H1 (cell line): ENCODE data around the gene CDK5RAP2. TPM values are rescaled to one million over a fixed set of nuclear protein-coding genes. Genes with fewer than 3 reads are reported as not detected.

Experiments used
- CTCF ChIA-PET: fragments of 300-600 bp; sonication (Branson Sonifier 250); formaldehyde crosslinking; loops from one replicate; lab custom pipeline; 2021; ENCODE audit not compliant: partially characterized antibody; lab: Charles Lee
- POLR2A ChIA-PET: fragments of 300-600 bp; sonication (Branson Sonifier 250); formaldehyde crosslinking; loops from one replicate; lab custom pipeline; 2021; ENCODE audit warnings: inconsistent platforms; ENCODE audit not compliant: partially characterized antibody; lab: Charles Lee
- DNase-seq, 2 experiments: peaks; one replicate each; pipeline versions ENCODE4 v3.0.0 to v3.0.0-alpha.2; 2010 to 2022; ENCODE audit warnings: low spot score in 2 of 2, low read depth in 1 of 2, mixed read lengths in 1 of 2
- FAIRE-seq: peaks from 2 replicates; lab custom pipeline; 2011; peaks lifted over from hg19 to GRCh38; lab: Jason Lieb, UNC
- H2AFZ ChIP-seq: 2 replicates; pipeline ENCODE4 v1.8.1; 2012; ENCODE audit warnings: low read length, inconsistent platforms
- H2AK5ac ChIP-seq: 2 replicates; pipeline ENCODE4 v1.6.1; 2013; ENCODE audit warnings: low read depth, low read length
- H2BK120ac ChIP-seq: replicated peaks from 2 replicates; pipeline ENCODE3; 2013; ENCODE audit warnings: low read depth, low read length, inconsistent platforms
- H2BK12ac ChIP-seq: 2 replicates; pipeline ENCODE4 v1.6.1; 2013; ENCODE audit warnings: low read depth, low read length
- H2BK15ac ChIP-seq: 2 replicates; pipeline ENCODE4 v1.6.1; 2013; ENCODE audit warnings: low read length
- H2BK20ac ChIP-seq: 2 replicates; pipeline ENCODE4 v1.6.1; 2013; ENCODE audit warnings: low read length
- H2BK5ac ChIP-seq: 2 replicates; pipeline ENCODE4 v1.6.1; 2013; ENCODE audit warnings: low read depth, low read length
- H3K14ac ChIP-seq: 2 replicates; pipeline ENCODE4 v1.6.1; 2013; ENCODE audit warnings: inconsistent platforms; ENCODE audit not compliant: insufficient read length
- H3K18ac ChIP-seq: 2 replicates; pipeline ENCODE4 v1.6.1; 2013; ENCODE audit warnings: low read length; ENCODE audit errors: extremely low read depth
- H3K23ac ChIP-seq: 2 replicates; pipeline ENCODE4 v1.6.1; 2013; ENCODE audit warnings: inconsistent platforms; ENCODE audit not compliant: insufficient read length
- H3K23me2 ChIP-seq: 2 replicates; pipeline ENCODE4 v1.6.1; 2013; ENCODE audit warnings: low read depth, low read length
- H3K27ac ChIP-seq: 2 replicates; pipeline ENCODE4 v1.6.1; 2011; ENCODE audit warnings: low read depth, low read length, inconsistent platforms
- H3K27me3 ChIP-seq, 4 experiments: replicated peaks in 1 of 4; 1 replicate in 1 of 4; 2 replicates in 3 of 4; pipeline versions ENCODE4 v1.6.1 to v1.8.1; 2011 to 2013; ENCODE audit warnings: low read length in 3 of 4, mild to moderate bottlenecking in 3 of 4, inconsistent platforms in 2 of 4, mixed read lengths in 2 of 4, moderate library complexity in 1 of 4; ENCODE audit not compliant: control insufficient read depth in 3 of 4, insufficient read depth in 3 of 4; ENCODE audit errors: extremely low read depth in 1 of 4
- H3K36me3 ChIP-seq, 4 experiments: 2 replicates each; pipeline versions ENCODE4 v1.6.1 to v1.8.1; 2011 to 2013; ENCODE audit warnings: mild to moderate bottlenecking in 4 of 4, low read length in 3 of 4, moderate library complexity in 2 of 4, control low read depth in 1 of 4, inconsistent platforms in 1 of 4; ENCODE audit not compliant: insufficient read depth in 4 of 4, control insufficient read depth in 2 of 4
- H3K4ac ChIP-seq: replicated peaks from 2 replicates; pipeline ENCODE3; 2013; ENCODE audit warnings: low read length, low read depth, mixed read lengths, inconsistent platforms; ENCODE audit not compliant: insufficient read length
- H3K4me1 ChIP-seq, 4 experiments: replicated peaks in 1 of 4; 1 replicate in 1 of 4; 2 replicates in 3 of 4; pipeline versions ENCODE4 v1.6.1 to v1.8.1; 2011 to 2013; ENCODE audit warnings: low read length in 3 of 4, inconsistent platforms in 2 of 4, mixed read lengths in 1 of 4; ENCODE audit not compliant: insufficient read depth in 4 of 4, control insufficient read depth in 3 of 4
- H3K4me2 ChIP-seq, 2 experiments: 2 replicates each; pipeline versions ENCODE4 v1.6.1 to v1.8.1; 2011 to 2013; ENCODE audit warnings: low read depth in 2 of 2, low read length in 2 of 2, control low read depth in 1 of 2, inconsistent platforms in 1 of 2, mild to moderate bottlenecking in 1 of 2; ENCODE audit not compliant: insufficient read depth in 1 of 2
- H3K4me3 ChIP-seq, 4 experiments: fragments of 200-600, 300-600 bp in 1 of 4; sonication (generic), shearing (Covaris generic), sonication (Bioruptor Twin) in 1 of 4; 2 replicates each; pipeline versions ENCODE4 v1.5.1 to v1.8.1; 2011 to 2016; ENCODE audit warnings: low read length in 4 of 4, low read depth in 3 of 4, control low read depth in 2 of 4, inconsistent platforms in 2 of 4, mild to moderate bottlenecking in 2 of 4, mixed read lengths in 1 of 4, moderate library complexity in 1 of 4; ENCODE audit not compliant: insufficient read depth in 2 of 4; ENCODE audit errors: extremely low read depth in 1 of 4
- H3K56ac ChIP-seq: replicated peaks from 2 replicates; pipeline ENCODE3; 2013; ENCODE audit warnings: low read depth, mild to moderate bottlenecking, mixed read lengths, low read length, inconsistent platforms; ENCODE audit not compliant: insufficient read length
- H3K79me1 ChIP-seq: 2 replicates; pipeline ENCODE4 v1.6.1; 2013; ENCODE audit warnings: low read depth, low read length, control low read depth
- H3K79me2 ChIP-seq, 2 experiments: 2 replicates each; pipeline versions ENCODE4 v1.6.1 to v1.8.1; 2012 to 2013; ENCODE audit warnings: low read length in 2 of 2, mild to moderate bottlenecking in 2 of 2, inconsistent platforms in 1 of 2; ENCODE audit not compliant: insufficient read depth in 2 of 2, control insufficient read depth in 1 of 2
- H3K9ac ChIP-seq, 4 experiments: replicated peaks in 1 of 4; 1 replicate in 1 of 4; 2 replicates in 3 of 4; pipeline versions ENCODE4 v1.6.1 to v1.8.1; 2011 to 2013; ENCODE audit warnings: low read depth in 3 of 4, low read length in 3 of 4, control low read depth in 2 of 4, mild to moderate bottlenecking in 2 of 4, moderate library complexity in 2 of 4, inconsistent platforms in 1 of 4; ENCODE audit errors: extremely low read depth in 1 of 4
- H3K9me3 ChIP-seq, 2 experiments: 2 replicates each; pipeline versions ENCODE4 v1.6.1 to v1.8.1; 2012 to 2013; ENCODE audit warnings: mild to moderate bottlenecking in 2 of 2, moderate library complexity in 2 of 2, control low read depth in 1 of 2, inconsistent platforms in 1 of 2, low read depth in 1 of 2, low read length in 1 of 2, mixed read lengths in 1 of 2; ENCODE audit not compliant: insufficient read depth in 2 of 2
- H4K20me1 ChIP-seq, 2 experiments: replicated peaks in 1 of 2; 2 replicates each; pipeline versions ENCODE3 to v1.8.1; 2011 to 2013; ENCODE audit warnings: inconsistent platforms in 2 of 2, low read length in 2 of 2, mild to moderate bottlenecking in 1 of 2; ENCODE audit not compliant: insufficient read depth in 2 of 2, control insufficient read depth in 1 of 2
- H4K5ac ChIP-seq: 2 replicates; pipeline ENCODE4 v1.6.1; 2013; ENCODE audit warnings: low read length, low read depth, mixed read lengths, inconsistent platforms; ENCODE audit not compliant: insufficient read length
- H4K8ac ChIP-seq: 2 replicates; pipeline ENCODE4 v1.8.0; 2013; ENCODE audit warnings: mild to moderate bottlenecking, moderate library complexity, low read length, inconsistent platforms; ENCODE audit not compliant: insufficient read depth; ENCODE audit errors: extremely low read depth
- H4K91ac ChIP-seq: replicated peaks from 2 replicates; pipeline ENCODE3; 2013; ENCODE audit warnings: low read length, mixed read lengths, inconsistent platforms; ENCODE audit not compliant: insufficient read length
- HDAC2 ChIP-seq, 2 experiments: fragments of 300-600 bp in 1 of 2; sonication (generic) in 1 of 2; IDR thresholded peaks; 2 replicates each; pipeline ENCODE4 v1.6.1; 2011 to 2012; ENCODE audit warnings: low read depth in 2 of 2, low read length in 2 of 2, mild to moderate bottlenecking in 2 of 2, moderate library complexity in 2 of 2, borderline replicate concordance in 1 of 2, inconsistent platforms in 1 of 2
- KDM1A ChIP-seq: fragments of 200-600, 300-600 bp; sonication (generic); IDR thresholded peaks from 2 replicates; pipeline ENCODE4 v1.7.1; 2016; ENCODE audit warnings: mild to moderate bottlenecking, low read length, borderline replicate concordance
- POLR2AphosphoS5 ChIP-seq: IDR thresholded peaks from 2 replicates; pipeline ENCODE4 v1.6.1; 2011; ENCODE audit warnings: low read depth, low read length
- RXRA ChIP-seq: IDR thresholded peaks from 2 replicates; pipeline ENCODE4 v1.6.1; 2011; ENCODE audit warnings: low read depth, mild to moderate bottlenecking, low read length, moderate library complexity; ENCODE audit not compliant: insufficient read depth
- WGBS, 2 experiments: shearing (Covaris generic) in 1 of 2; methylation state at CpG; one replicate each; pipeline versions ENCODE4 v1.1.6 to v1.1.7; 2013 to 2015; ENCODE audit warnings: low lambda C conversion rate in 2 of 2, mixed read lengths in 2 of 2, inconsistent platforms in 1 of 2, low coverage in 1 of 2, missing lambda C conversion rate in 1 of 2; ENCODE audit not compliant: insufficient replicate concordance in 2 of 2, insufficient coverage in 1 of 2, insufficient read length in 1 of 2; ENCODE audit errors: extremely low coverage in 1 of 2, missing lambda C conversion rate in 1 of 2; 5-methylcytosine and 5-hydroxymethylcytosine counted together
- polyA plus RNA-seq, 7 experiments: library from polyadenylated mRNA; depleted of rRNA in 3 of 7; stranded (reverse) in 5 of 7; unstranded in 2 of 7; fragments of >200 nt in 5 of 7; fragments of 200-250 nt in 2 of 7; gene quantifications; 1 replicate in 5 of 7; 2 replicates in 1 of 7; 4 replicates in 1 of 7; pipeline versions ENCODE4 v1.2.1 to v1.2.3, GENCODE V29; 2011 to 2013; ENCODE audit warnings: missing spikeins in 2 of 7, mixed read lengths in 2 of 7
- total RNA-seq: library from RNA; stranded (reverse); fragmentation: NEBNext Ultra II Directional; extraction: Animal tissue kit (Norgen Biotek cat#: 25700); gene quantifications from 2 replicates; pipeline ENCODE4 v1.2.1, GENCODE V29; 2021

The CDK5RAP2 gene
- total and polyA plus RNA-seq, 2 of the 8 experiments (the other 6 are each of a cell fraction or from before 2014, with no cell fraction given) = 19.8 to 49.4 TPM

- no peak overlapping the region for H2BK20ac ChIP-seq
- H2AK5ac ChIP-seq = no peak overlapping the region
- no peak overlapping the region for H2BK120ac ChIP-seq
- H3K79me2 ChIP-seq = no peaks in the 10 kb centered on the region
- no peak overlapping the region for H3K18ac ChIP-seq
- DNase-seq (no peak), FAIRE-seq (no peak)
- H3K9ac ChIP-seq = no peak overlapping the region
- no peak overlapping the region for H4K8ac ChIP-seq
- H3K79me1 ChIP-seq = no peaks in the 10 kb centered on the region
- WGBS, 2 experiments = 82% methylated on average over 2 of the region's 2 CpGs; no CpG with 5 or more reads in 1 of the 2 experiments
- no peak overlapping the region for H3K27ac ChIP-seq
- no peak overlapping the region for H4K5ac ChIP-seq
- H3K4me3 ChIP-seq = no peak overlapping the region
- no peak overlapping the region for H2BK5ac ChIP-seq
- CTCF ChIA-PET = no interaction called here
- H3K4me2 ChIP-seq = no peak overlapping the region
- peaks cover 0 to 9% (median 0%) of the 10 kb centered on the region in 4 experiments; a peak in 1 of 7 replicates for H3K4me1 ChIP-seq
- H3K14ac ChIP-seq = no peak overlapping the region
- H3K9me3 ChIP-seq = no peaks in the 10 kb centered on the region
- no peak overlapping the region for H2BK12ac ChIP-seq
- no peak overlapping the region for H3K56ac ChIP-seq
- H3K4ac ChIP-seq = no peak overlapping the region
- POLR2A ChIA-PET = no interaction called here
- no peak for TF ChIP-seq RXRA
- TF ChIP-seq HDAC2 (IDR thresholded peaks at IDR 0.05; ENCODE audit: borderline replicate concordance in 1 of 2, low read depth in 2 of 2, low read length in 2 of 2) = no peak
- TF ChIP-seq KDM1A = no peak
- no peak for TF ChIP-seq POLR2AphosphoS5
- no peak overlapping the region for H4K91ac ChIP-seq
- H4K20me1 ChIP-seq = no peaks in the 10 kb centered on the region
- no peaks in the 10 kb centered on the region for H3K23me2 ChIP-seq
- no peak overlapping the region for H2AFZ ChIP-seq
- no peak overlapping the region for H3K23ac ChIP-seq
- H2BK15ac ChIP-seq = no peak overlapping the region
- no peaks in the 10 kb centered on the region for H3K27me3 ChIP-seq
- H3K36me3 ChIP-seq = no peaks in the 10 kb centered on the region
Observed at GRCh38 chr9:120363697-120364096, 216.3 kb downstream of the CDK5RAP2 start.
